Tongue (tissue), 2 donors: ENCODE results near the gene TMEM190. TPM values are rescaled to one million over a fixed set of nuclear protein-coding genes. Genes with fewer than 3 reads are reported as not detected.
"Not testable (repeated sequence)": the region's sequence is repeated elsewhere in the genome, so short reads cannot be mapped to it uniquely, and the experiment has no call there.

Experiments
- DNase-seq: peaks from one replicate; pipeline ENCODE4 v3.0.0-alpha.2; 2015
- total RNA-seq: library from RNA; depleted of rRNA; stranded (reverse); fragments of >200 nt; gene quantifications from one replicate; pipeline ENCODE4 v1.2.3, GENCODE V29; 2014

TMEM190 gene
- not detected for total RNA-seq

- no peak for DNase-seq
Observed at GRCh38 chr19:55376241-55376933, at the start of gene TMEM190. Gene TMEM190, plus strand, starts transcription at chr19:55376826. Its CDS starts 28 bp downstream, at chr19:55376854.

- not testable (repeated sequence) for DNase-seq
Observed at GRCh38 chr19:55328774-55329318, 47.8 kb upstream of the TMEM190 start.

- not testable (repeated sequence) for DNase-seq
Observed at GRCh38 chr19:55329791-55330190, 46.8 kb upstream of the TMEM190 start.

GRCh38 chr19:55333870-55334269, 42.8 kb upstream of the TMEM190 start:
- DNase-seq = no peak

DNA sequence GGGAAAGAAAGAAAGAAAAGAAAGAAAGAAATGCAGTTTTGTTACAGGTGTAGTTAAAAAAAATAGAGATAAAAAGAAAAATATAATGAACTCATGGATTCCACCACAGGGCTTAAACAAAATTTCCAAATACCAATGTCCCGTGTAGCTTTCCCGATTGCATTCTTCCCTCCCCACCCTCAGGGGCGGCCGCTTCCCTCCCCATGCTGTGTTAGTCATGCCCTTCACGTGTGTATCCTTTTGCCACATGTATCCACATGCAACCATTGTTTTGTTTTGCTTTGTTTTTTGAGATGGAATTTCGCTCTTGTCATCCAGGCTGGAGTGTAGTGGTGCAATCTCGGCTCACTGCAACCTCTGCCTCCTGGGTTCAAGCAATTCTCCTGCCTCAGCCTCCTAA, 40.5 kb upstream of the TMEM190 start:
- no peak for DNase-seq

GRCh38 chr19:55339105-55339888, 37.3 kb upstream of the TMEM190 start, which contains the start of gene KMT5C:
Gene KMT5C, plus strand, starts transcription at chr19:55339876. Its CDS starts 2,061 bp downstream, at chr19:55341937.
- peak; percentile 100 for DNase-seq

DNA sequence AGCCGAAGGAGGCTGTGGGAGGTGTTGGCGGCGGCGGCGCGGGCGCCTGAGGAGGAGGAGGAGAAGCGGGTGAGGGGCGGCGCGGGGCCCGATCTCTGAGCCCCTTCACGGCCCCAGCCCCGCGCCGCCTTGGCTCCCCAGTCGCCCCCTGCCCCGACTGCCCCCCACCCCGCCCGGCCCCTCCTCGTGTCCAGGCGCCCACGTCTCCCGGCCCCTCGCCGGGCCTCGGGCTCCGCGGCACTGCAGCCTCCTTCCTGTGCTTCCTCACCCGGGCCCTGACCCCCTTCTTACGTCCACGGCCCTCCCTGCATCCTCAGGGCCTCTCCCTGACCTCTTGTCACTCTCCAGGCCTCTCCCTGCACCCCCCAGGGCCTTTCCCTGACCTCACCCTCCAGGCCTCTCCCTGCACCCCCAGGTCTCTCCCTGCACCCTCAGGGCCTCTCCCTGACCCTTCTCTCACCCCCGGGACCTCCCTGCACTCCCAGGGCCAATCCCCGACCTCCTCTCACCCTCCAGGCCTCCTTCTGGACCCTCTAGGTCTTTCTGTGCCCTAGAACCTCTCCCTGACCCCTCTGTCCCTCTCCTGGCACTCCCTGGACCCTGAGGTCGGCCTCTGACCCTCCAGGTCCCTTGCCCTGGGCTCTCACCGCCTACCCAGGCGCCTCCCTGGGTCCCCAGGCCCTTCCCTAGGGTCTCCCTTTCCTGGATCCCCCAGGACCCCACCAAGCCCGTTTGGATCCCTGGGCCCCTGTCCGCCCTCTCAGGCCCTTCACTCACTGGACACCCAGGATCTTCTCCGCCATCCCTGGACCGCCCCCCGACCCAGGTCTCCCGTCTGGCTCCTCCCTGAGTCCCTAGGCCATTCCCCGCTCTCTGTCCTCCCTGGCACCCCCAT, 36.5 kb upstream of the TMEM190 start:
- DNase-seq = peak; percentile 27

GRCh38 chr19:55340784-55341147, 35.9 kb upstream of the TMEM190 start:
- DNase-seq = no peak

DNA sequence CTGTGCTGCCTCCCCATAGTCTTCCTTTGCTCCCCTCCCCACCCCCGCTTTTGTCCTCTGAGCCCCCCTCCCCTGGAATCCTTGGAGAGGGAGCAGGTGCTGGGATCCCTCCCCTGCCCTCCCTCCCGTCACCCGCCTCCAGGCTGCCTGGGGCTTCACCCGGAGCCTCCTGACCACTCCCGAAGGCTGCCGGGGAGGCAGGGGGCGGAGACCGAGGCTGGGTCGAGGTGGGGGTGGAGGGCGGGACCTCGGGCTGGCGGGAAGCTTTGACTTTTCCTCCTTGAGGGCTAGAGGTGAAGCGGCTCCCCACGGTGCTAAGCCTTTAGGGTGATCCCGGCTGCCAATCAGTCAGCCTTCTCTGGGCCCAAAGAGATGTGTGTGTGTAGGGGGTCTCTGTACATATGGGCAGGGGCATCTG, 35.4 kb upstream of the TMEM190 start:
- peak; percentile 93 for DNase-seq

DNA sequence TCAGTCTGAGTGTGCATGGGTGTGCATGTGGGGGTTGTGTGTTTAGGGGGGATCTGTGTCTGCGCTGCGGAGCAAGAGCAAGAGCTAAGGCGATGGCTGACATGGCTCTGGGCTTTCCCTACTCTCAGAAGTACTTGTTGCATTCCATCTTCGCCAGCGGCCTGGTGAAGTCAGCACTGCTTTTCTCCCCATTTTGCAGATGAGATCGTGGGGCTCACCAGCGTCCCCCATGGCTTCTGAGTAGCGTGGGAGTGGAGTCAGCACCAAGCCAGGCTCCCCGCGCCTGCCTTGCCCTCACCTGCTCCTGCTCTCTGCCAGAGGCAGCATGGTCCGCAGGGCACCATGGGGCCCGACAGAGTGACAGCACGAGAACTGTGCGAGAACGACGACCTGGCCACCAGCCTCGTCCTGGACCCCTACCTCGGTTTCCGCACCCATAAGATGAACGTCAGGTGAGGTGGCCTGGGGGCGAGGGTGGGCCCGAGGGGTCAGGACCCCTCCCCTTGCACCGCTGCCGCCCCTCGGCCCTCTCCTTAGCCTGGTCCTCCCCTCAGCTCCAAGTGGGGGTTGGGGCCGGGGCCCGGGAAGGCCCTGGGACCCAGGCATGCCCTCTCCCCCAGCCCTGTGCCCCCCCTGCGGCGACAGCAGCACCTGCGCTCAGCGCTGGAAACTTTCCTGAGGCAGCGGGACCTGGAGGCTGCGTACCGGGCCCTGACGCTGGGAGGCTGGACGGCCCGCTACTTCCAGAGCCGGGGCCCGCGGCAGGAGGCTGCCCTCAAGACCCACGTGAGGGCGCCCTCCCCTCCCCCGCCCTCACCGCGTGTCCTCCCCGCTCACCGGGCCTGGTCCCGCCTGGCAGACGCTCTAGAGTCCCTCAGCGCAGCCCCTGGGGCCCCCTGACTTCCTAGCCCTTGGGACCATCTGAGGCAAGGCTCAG, 34.8 kb upstream of the TMEM190 start:
- DNase-seq = no peak

- peak; percentile 94 for DNase-seq
Observed at GRCh38 chr19:55344444-55344843, 32.2 kb upstream of the TMEM190 start.

GRCh38 chr19:55345101-55345817, 31.4 kb upstream of the TMEM190 start:
- no peak for DNase-seq

DNA sequence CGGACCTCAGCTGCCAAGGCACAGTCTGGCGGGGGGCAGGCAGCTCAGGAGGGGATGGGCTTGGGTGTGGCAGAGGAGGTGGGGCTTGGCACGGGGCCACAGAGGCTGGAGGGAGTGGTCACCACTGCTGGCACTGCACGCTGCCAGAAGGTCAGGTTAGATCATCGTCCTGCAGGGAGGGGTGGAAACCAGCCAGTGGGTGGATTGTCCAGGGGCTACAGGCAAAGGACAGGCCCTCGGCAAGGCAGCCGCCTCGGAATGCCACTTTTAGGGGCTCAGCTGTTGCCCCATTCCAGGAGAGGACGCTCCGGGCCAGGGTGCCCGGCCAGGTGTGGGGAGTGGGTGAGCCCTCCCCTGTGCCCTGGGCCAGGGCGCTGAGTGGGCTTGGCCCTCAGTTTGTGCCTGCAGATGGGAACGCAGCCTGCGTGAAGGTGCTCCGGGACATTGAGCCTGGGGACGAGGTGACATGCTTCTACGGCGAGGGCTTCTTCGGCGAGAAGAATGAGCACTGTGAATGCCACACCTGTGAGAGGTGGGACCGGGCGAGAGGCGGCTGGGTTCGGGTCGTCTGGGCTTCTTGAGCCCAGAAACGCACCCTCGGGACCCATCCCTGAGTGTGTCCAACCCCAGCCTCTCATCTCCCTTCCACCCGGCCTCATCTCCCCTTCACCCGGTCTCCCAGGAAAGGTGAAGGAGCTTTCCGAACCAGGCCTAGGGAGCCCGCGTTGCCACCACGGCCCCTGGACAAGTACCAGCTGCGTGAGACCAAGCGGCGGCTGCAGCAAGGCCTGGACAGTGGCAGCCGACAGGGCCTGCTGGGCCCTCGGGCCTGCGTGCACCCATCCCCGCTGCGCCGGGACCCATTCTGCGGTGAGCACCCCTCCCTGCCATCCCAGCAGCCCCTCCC, 30.6 kb upstream of the TMEM190 start:
- peak; percentile 85 for DNase-seq

DNA sequence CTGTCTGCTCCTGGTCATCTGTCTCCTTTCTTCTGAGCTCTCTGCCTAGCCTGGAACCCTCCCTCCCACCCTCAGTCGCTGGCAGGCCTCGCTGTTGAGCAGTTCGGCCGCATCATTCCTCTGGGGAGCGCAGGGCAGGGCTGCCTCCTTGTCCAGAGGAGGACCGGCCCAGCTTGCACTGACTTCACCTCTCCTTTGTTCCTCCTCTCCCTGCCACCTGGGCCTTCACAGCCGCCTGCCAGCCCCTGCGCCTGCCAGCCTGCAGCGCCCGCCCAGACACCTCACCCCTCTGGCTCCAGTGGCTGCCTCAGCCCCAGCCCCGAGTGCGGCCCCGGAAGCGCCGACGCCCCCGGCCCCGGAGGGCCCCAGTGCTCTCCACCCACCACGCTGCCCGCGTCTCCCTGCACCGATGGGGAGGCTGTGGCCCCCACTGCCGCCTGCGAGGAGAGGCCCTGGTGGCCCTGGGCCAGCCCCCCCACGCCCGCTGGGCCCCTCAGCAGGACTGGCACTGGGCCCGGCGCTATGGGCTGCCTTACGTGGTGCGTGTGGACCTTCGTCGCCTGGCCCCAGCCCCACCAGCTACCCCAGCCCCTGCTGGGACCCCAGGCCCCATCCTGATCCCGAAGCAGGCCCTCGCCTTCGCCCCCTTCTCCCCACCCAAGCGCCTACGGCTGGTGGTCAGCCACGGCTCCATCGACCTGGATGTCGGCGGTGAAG, 29.7 kb upstream of the TMEM190 start:
- DNase-seq = no peak

- no peak for DNase-seq
Observed at GRCh38 chr19:55347442-55348009, 29.1 kb upstream of the TMEM190 start.

GRCh38 chr19:55348317-55349034, 28.1 kb upstream of the TMEM190 start:
- DNase-seq = no peak

DNA sequence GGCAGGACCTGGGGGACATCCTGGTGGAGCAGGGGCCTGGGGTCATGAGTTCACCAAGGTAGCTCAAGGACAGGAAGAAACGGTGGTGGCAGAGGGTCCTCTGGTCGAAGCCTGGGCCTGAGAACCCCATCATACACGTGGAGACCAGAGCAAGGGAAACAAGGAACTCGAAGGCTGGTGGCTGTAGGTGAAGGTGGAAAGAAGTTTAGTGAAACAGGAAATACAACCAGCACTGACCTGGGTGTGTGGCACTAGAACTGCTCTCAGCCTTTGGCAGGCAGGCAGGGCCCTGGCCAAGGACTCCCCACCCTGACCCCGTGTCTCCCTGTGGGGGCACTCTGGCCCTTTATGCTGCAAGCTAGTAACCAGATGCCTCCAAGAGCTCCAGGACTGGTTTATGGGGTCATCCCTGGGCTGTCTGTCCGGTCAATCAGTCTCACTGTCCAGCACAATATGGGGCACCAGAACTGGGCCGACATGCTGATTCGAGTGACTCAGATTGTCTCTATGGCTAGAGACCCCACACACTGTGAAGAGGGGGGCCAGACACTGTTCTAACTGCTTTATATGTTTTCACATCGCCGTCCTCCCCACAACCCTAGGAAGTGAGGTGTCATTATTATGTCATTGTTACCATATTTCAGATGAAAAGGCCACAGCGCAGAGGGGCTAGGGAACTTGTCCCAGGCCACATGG, 25.9 kb upstream of the TMEM190 start:
- DNase-seq = no peak
